EL (cell line): ENCODE results near the gene RHCE.
"Not testable (repeated sequence)": the region's sequence is repeated elsewhere in the genome, so short reads cannot be mapped to it uniquely, and the experiment has no call there.

Source experiments
- DNase-seq: peaks from one replicate; pipeline ENCODE4 v3.0.0-alpha.2; 2016

The RHCE gene

DNA sequence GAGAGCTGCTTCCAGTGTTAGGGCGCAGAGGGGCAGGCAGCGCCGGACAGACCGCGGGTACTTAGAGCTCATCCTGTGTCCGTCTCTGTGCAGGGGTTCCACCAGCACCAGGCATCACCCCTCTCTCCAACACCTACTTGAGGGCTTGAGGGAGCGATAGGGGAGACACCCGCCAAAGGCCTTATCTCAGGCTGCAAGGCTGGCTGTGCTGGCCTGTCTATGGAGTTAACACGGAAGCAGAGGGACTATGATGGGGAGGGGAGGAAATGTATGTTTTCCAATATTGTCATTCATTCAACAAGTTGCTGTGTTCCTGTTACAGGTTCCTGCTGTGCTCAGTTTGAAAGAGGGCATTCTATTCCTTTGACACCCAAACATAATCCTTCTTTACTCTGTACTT, at the start of gene RHCE:
TSS of gene RHCE (minus strand) at position 111 of the 400 bp plus-strand sequence. CDS start at position 72, 39 bp downstream.
- not testable (repeated sequence) for DNase-seq

DNA sequence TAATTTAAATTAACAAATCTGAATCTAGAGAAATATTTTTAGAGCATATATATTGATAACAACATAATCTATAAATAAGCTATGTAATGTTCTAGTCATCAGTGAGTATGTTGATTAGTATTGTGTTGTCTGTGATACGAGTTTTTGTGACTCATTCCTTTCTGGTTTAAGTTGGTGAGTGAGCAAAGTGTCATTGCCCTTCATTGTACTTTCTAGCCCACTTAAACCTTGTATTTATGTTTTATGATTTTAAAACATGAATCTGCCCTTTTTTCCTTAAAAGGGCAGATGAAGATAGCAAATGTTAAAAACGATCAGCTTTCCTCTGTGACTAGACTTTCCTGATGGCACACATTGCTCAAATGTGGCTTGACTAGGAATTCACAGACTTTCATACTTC, 48.6 kb upstream of the RHCE start:
- DNase-seq, result peak; percentile 58

- no peak for DNase-seq
Measured at GRCh38 chr1:25468033-25468432, 47.4 kb upstream of the RHCE start.

- no peak for DNase-seq
Measured at GRCh38 chr1:25467616-25468015, 47.0 kb upstream of the RHCE start.

- DNase-seq, result no peak
Measured at GRCh38 chr1:25467193-25467592, 46.6 kb upstream of the RHCE start.

DNA sequence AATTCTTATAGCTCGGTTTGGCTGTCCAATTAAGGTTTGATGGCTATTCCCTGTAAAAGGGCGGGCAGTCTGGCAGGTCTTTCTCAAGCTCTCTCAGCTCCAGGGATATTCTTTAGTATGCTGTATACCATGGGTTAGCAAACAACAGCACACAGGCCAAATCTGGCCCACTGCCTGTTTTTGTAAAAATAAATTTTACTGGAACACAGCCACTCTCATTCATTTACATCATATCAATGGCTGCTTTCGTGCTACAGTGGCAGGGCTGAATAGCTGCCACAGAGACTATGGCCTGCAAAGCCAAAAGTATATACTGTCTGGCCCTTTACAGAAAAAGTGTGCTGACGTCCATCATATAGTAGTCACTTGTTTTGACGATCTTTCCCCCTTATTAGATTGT, 42.1 kb upstream of the RHCE start:
- no peak for DNase-seq

DNA sequence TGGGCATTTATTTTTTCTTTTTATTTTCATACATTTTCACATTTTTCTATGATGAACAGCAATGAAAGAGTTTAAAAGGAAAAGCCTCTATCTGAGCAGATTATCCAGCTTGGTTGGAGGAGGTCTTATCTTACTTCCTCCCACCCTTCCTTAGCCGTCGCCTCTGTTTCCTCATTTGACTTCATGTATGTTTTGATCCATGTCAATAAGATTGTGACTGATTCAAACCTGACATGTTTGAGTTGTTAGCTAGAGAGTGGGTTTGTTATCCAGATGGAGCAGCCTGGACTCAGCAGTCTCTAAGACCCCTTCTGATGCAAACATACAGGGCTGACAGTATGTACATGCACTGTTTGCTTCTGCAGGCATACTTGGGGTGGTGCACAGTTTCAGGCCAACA, 41.2 kb upstream of the RHCE start:
- DNase-seq, result no peak

- DNase-seq, result not testable (repeated sequence)
Measured at GRCh38 chr1:25460816-25461215, 40.2 kb upstream of the RHCE start.

GRCh38 chr1:25460020-25460419, 39.4 kb upstream of the RHCE start:
- no peak for DNase-seq

DNA sequence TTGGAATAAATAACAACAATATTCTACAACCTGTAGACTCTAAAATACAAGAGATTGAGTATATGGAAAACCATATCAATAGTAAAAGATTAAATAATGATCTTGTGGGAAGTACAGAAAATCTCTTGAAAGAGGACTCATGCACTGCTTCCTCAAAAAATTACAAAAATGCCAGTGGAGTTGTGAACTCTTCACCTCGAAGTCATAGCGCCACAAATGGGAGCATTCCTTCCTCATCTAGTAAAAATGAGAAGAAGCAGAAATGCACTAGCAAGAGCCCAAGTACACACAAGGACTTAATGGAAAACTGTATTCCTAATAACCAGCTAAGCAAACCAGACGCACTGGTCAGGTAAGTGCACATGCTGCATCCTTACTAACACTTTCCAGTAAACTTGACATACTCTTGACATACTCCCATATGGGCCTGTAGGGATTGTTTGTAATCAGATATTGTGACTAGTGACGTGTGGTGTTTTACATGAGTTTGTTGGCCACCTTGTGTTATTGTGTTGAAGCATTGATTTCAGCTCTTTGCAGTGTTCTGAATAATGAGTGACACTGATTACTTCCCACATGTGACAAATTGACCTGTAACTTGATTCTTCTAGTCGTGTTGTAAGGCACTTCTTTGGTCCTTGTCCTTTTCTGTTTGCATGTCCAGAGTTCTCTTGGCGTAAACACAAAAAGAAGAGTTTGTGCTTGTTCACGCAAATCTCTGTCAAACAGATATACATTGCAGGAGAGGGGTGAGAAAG, 38.1 kb upstream of the RHCE start:
- peak; percentile 46 for DNase-seq

DNA sequence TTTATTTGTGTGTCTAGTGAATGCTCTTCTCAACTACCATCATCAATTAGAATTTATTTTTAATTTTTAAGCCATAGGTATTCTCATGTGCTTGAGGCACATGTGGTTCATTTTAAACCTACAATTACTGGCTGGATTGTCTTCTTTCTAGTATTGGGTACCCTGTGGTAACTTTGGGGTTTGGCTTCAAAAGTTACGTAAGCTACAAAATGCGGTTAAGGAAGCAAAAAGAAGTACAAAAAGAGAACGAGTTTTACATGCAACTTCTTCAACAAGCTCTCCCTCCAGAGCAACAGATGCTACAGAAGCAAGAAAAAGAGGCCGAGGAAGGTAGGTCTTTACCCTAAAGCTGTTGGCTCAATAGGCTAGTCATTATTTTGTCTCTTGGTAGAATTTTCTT, 35.9 kb upstream of the RHCE start:
- no peak for DNase-seq

GRCh38 chr1:25451908-25452307, 31.3 kb upstream of the RHCE start:
- DNase-seq, result no peak

DNA sequence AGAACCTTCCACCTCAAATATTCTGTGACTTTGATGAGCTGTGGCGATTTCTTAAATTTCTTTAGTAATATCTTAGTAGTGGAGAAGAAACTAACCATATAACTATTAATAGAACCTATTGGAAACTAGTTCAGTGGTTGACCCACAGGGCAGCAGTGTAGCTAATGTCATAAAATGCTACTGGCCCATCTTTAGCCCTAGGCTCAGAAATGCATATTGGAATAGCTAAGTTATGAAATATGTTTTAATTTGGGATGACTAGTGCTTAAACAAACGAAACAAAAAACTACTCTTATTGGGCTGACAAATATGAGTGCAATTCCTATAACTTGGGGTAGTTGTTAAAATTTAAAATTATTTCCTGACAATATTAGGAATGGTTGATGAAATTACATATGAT, 30.3 kb upstream of the RHCE start:
- DNase-seq, result peak; percentile 40

- DNase-seq, result no peak
Measured at GRCh38 chr1:25447547-25447946, 26.9 kb upstream of the RHCE start.

DNA sequence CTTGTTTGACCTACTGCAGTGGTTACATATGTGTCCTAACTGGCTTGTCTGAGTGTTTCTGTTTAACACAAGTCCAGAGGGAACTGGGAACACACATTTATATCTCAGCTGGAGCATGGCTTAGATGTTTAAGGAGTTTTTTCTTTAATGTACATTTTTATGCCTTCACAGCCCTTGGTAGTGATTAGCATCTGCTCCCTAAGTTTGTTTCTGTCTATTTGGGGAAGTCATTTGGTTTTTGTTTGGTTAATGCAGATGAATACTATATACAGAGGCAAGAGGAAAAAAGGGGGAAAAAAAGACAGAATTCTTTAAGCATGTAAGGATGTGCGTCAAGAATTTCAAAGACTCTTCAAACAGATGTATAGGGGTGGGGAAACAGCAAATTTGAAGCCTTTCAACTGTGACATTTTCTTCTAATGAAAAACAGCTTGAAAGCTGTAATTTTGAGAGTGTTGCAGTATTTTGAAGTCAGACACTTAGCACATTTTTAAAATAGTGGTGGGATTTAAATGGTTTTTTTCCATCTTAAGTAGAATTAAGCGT, 25.4 kb upstream of the RHCE start:
- DNase-seq, result no peak

DNA sequence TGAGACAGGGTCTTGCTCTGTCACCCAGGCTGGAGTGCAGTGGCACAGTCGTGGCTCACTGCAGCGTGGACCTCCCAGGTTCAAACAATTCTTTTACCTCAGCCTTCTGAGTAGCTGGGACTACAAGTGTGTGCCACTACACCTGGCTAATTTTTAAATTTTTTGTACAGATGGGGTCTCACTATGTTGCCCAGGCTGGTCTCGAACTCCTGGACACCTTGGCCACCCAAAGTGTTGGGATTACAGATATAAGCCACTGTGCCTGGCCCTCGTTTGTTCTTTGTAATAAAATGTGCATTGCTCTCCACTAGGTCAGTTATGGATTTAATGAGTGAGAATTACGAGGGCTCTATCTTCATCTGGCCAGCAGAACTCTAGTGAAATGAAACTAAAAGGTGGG, 24.0 kb upstream of the RHCE start:
- not testable (repeated sequence) for DNase-seq

- no peak for DNase-seq
Measured at GRCh38 chr1:25443030-25443699, 22.5 kb upstream of the RHCE start.

DNA sequence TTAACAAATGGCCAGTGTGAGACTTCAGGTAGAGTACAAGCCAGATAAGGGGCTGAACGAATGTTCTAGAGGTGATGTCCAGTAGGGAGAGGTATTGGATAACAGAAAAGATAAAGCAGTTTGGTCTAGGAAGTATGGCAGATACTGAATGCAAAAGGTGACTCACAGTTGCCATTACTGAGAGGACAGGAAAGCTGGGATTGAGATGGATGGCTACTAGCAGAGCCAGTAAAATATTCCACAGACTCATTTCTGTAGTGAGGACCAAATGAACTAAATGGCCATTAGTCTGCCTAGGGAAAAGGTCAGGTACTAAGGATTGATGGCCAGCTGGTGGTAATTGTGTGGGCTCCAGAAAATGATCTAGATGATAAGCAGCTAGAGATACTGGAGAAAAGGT, 21.6 kb upstream of the RHCE start:
- DNase-seq, result peak; percentile 32

DNA sequence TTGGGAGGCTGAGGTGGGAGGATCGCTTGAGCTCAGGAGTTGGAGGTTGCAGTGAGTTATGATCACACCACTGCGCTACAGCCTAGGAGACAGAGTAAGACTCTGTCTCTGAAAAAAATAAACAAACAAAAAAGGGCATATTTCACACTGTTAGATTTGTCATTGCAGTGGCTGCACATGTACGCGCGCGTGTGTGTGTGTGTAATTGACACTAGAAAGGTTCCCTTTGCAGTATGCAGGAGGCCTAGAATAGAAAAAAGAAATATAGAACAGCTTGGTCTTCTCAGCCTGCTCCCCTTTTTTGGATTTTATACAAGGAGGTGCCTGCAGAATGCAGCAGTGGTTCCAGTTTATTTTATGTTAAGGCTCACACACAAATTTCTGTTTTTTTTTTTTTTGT, 18.7 kb upstream of the RHCE start:
- DNase-seq, result no peak

GRCh38 chr1:25437672-25438071, 17.0 kb upstream of the RHCE start:
- no peak for DNase-seq

DNA sequence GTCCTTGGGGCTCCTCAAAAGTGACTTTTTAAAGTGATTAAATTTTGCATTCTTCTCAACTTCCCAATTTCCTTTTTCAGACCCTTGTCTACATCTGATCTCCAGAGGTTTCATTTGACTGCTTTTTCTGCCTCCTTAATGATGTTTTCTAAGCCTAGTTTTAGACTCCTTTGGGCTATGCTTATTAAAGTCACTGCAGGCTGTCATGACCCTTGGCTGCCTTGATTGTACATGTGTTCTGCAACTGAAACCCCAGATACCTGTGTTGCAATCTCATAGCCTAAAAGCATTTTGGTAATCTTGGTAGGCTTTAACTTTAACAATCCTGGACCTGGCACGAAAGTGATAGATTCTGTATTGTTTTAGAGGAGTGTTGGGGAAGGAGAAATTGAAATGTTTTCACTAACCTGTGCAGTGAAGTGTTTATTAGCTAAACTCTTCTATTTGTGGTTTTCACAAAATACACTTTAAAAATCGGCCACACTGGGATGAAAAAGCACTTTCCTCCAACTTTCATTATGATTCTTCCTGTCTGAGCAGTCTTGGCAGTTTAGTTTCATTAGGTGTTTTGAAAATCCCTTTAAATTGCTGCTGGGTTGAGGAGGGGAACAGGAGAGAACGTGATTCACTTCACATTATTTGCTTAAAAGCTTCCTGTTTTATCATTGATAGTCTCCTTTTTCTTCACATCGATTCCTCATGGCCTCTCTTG, 14.9 kb upstream of the RHCE start:
- DNase-seq, result peak; percentile 14

DNA sequence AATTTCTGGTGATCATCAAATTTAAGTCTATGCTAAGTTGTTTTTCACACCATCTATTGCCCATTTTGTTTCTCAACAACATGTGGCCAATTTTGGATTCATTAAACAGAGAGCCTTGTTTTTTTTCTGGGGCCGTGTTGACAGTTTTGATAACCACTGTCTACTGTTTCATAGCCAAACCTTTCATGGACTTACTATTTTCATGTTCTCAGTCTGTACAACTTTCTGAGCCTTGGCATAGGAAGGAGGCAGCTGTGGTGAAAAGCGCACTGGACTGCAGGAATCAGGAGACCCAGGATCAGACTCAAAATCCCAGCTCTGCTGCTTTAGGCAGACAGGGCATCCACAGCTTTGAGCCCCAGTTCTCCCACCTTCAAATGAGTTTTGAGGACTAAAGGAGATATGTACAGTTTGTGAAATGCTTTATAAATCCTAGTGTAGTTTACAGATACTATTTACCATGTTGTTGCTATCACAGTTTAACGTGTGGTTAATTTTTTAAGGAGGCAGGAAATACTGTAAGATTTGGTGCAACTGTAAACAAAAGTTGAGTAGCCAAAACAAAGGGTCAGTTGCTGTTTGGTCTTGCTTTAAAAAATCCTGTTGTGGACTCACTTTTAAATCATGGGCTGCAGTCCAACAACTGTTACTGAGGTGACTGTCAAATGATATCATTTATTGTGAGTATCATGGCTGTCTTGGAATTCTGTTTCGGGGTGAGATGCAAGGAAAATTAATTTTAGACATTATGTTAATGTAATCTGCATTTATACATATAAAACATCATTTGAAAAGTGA, 13.0 kb upstream of the RHCE start:
- no peak for DNase-seq
